CD4-positive, alpha-beta T cell treated with Interleukin-6 for 4 hours (primary cell): Measurements from ENCODE around the gene RTTN.
"Not testable (repeated sequence)": the region's sequence is repeated elsewhere in the genome, so short reads cannot be mapped to it uniquely, and the experiment has no call there.

Experiments
- DNase-seq: peaks from one replicate; pipeline ENCODE4 v3.0.0-alpha.2; 2020; ENCODE audit warnings: mixed read lengths

Gene RTTN, protein sequence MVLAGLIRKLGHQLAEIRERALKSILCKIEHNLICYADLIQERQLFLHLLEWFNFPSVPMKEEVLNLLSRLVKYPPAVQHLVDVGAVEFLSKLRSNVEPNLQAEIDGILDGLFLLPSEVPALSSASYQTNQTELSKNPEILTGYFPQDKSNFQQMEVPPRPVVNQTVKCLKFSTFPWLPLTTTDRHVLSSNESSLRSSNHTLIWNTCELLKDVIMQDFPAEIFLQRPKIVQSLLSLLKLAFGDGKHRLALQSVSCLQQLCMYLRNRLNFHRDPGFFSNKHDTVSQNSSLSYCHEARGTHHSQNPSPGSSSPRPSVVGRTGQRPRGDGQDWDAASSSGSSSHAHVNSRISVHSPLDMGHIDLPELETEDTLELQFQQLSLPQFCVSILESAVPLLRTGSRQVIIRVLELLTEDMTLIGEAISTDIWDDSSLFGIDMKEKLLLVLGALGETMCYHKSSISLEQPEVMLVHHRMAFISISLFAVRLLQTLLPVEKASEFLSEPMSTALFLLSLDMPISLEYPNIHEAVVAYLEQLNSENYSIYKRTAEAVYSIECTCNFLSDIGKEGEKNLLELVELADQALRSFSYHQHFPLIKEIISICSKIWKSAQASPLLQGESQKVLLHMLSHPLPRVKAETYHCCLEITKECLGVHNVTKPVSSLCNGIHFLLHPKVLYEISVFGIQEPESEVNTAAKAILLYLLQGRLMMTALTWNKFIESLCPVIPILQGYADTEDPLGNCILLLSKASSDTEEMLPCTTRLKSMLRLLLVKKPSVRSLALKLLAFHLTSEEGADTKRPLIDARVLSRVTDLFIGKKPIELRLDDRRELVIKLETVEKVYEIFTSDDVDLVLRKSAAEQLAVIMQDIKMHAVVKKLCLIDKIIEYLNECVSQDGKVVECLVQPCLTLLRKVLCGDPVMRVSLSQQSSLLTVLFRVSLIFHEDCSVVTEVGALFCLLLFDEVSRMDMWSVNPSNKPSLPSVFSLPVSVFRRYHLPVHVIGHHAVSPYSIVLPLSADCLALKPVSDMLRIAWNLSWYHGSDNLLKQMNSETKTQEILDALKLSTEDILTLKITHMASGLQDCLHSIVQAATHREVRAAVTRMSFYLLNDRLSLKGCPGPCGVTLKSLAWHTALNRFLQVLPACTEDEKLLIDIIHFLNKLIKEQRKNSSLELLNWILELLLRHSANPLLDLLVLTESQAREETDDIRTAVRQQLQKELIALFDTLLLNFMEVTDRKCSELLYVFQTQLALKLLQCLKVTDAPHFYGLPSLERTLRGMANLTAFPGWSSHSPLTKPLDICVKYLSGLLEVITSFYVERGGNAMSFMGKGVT (N-terminal part only)

DNA sequence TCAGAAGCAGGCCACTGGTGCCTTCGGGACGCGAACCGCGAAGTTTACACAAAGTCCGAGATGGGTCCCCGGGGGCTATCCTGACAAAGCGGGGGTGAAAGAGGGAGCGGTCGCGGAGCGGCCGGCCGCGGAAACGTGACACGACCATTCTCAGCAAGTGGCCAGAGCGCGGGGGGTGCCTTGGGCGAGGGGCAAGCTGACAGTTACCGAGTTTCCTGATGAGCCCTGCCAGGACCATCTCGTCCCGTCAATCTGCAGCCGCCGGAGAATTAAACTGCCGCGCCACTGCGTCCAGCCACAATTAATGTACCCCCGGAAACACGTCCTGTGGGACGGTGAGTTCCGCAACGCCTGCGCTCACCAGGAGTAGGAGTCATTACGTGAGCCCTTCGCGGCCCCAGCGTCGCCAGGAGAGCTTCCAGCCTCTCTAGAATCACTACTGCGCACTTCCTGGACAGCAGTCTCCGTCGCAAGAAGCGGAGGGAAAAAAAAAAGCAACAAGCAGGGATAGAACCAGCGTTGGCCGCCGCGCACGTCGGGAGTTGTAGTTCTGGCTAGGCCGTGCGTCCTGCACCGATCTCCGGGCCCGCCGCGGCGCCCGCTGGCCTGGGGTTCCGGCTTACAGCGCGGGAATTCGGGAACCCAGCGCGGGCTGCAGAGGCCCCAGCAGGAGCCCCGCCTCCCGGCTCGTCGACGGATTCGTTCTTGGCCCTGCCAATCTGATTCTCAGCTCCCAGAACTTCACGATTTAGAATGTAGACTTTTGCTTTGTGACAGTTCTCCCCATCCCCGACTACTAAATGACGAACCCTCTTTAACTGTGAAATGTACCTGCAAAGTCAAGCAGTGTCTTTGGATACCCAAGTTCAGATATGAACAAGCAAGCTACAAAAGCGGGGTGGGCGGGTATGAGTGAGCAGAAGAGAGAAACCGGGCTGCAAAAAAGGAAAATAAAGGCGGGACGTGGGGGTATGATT is at the start of gene RTTN:
RTTN (minus strand) TSS at position 267 of the 977 bp plus-strand sequence; CDS start at position 238, 29 bp downstream.
- DNase-seq = peak; percentile 92

DNA sequence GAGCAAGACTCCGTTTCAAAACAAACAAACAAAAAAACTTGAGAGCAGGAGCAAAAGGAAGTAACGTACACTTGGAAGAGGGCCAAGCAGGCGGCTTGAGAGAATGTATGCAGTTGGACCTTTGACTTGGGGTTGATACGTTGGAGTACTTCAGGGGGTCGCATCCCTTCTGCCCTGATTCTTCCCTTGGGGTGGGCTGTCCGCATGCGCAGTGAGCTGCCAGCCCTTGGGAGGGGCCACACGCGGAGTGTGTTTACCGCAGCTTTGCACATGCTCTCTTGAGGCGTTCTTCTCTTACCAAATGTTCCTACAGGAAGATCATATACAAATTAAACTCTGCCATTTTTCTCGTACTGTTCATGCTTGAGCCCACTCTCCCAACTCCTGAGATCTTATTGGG is 45.3 kb upstream of the RTTN start:
- no peak for DNase-seq

DNA sequence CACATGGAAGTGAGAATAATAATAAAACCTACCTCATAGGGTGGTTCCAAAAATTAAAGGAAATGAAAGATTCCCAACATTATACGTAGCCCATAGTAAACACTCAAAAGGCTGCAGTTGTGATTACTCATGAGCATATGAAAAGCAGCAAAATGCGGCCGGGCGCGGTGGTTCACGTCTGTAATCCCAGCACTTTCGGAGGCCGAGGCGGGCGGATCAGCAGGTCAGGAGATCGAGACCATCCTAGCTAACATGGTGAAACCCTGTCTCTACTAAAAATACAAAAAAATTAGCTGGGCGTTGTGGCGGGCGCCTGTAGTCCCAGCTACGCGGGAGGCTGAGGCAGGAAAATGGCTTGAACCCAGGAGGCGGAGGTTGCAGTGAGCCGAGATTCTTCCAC is 44.4 kb upstream of the RTTN start:
- not testable (repeated sequence) for DNase-seq

DNA sequence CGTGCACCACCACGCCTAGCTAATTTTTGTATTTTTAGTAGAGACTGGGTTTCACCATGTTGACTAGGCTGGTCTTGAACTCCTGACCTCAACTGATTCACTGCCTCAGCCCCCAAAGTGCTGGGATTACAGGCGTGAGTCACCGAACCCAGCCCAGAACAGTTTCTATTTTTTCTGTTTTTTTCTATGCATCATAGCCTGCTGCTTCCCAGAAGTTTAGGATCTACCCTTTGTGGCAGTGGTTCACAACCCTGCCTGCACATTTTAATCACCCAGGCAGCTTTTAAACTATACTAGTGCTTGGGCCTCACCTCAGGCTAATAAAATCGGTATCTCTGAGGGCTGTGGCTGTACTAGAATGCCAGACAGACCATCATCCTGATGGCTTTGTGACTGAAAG is 43.6 kb upstream of the RTTN start:
- DNase-seq = no peak

DNA sequence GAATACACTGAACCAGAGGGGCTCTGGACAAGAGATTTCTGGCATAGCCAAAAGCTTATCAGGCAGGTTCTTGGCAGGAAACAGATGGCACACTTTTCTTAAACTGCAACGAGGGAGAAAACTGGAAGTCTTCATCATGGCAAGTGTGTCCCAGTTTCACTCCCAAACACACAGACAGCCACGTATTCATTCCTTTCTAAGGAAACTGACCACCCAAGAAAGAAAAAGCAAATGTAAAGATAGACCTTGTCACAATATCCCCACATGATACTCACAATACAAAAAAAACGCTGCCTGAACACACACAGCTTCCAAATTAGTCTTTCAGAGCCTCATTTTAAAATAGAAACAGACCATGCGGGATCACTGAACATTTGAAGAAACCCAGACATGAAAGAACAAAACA is 40.6 kb upstream of the RTTN start:
- no peak for DNase-seq

DNA sequence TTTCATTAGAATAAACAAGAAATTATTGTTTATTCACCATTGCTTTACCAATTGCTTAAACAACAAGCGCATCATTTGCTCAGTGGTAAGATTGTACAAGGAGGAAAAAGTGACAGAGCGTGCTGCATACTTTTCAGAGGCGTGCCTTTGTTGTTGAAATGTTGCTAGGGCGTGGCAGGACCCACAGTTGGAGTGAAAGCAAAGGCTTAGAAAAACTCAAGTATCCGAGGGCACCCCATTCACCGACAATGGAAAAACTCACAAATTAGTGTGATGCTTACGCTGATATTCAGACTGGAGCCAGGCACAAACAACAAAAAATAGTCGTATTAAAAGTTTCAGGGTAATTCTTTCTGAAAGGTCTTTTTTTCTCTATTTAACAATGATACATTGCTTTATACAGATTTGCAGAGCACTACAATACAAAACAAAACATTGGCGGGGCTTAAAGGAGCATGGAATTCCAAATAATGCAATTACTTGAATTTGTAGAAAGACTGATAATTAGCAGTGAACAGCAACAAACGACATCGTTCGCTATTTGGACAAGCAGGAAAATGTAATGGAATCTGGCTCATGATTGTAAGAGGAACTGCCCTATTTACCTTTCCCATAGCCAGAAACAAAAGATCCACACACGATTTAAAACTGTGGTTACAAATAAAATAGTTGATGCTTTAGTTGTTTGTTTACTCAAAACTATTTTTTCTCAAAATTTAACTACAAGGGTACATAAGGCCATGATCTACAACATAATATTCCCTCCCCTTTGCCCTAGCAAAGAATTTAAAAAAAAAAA is 37.8 kb upstream of the RTTN start:
- no peak for DNase-seq

DNA sequence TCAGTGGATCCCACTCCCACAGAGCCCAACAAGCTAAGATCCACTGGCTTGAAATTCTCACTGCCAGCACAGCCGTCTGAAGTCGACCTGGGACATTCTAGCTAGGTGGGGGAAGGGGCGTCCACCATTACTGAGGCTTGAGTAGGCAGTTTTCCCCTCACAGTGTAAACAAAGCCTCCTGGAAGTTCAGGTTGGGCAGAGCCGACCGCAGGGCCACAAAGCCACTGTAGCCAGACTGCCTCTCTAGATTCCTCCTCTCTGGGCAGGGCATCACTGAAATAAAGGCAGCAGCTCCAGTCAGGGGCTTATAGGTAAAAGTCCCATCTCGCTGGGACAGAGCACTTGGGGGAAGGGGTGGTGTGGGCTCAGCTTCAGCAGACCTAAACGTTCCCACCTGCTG is 31.4 kb upstream of the RTTN start:
- not testable (repeated sequence) for DNase-seq

DNA sequence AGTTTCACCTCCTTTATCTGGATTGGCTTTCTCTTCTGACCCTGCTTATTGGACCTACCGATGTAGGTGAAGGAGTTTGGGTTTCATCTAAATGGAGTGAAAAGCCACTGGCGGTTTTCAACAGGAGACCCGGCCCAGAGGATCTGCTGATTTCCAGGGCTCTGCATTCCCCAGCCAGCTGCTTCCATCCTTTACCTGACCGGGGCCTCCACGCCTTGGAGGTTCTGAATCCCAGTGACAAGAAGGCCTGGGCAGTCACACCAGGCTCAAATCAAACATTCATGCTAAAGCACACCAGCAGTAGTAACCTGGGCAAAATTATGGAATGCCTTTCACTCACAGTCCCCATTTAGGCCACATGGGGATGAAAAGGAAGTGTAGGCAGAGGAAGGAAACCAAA is 30.0 kb upstream of the RTTN start:
- no peak for DNase-seq

DNA sequence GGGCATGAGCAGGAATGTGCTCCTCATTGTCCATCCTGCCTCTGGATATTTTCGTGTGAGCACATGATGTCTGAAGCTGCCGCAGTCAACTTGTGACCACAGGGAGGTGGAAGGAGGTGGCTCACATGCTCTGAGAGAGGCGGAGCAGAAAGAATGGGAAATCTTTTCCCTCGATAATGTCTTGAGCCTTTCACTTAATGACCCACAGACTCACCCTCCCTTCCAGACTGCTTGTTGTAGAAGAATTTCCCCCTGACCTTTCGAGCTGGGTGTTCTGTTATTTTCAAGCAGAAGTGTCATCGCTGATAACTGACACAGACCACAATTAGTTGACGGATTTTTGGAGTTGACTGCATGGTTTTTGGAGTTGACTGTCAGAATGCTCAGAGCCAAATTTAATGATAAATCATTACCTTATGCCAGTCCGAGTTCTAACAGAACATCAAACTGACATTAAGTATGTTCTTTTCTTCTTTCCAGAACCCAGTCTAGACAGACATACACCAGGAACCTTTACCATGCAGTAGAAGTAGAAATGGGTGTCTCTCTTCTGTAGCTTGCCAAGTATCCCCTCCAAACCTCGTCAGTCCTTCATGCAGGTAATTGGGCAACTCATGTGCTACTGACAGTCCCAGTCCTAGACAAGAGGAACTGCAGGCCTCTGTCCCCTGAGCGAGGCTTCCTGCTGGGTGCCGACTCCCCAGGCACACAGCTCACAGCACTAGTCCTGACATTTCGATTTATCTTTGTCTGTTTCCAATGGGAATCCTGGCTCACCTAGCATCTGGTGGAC is 29.4 kb upstream of the RTTN start:
- DNase-seq = no peak

DNA sequence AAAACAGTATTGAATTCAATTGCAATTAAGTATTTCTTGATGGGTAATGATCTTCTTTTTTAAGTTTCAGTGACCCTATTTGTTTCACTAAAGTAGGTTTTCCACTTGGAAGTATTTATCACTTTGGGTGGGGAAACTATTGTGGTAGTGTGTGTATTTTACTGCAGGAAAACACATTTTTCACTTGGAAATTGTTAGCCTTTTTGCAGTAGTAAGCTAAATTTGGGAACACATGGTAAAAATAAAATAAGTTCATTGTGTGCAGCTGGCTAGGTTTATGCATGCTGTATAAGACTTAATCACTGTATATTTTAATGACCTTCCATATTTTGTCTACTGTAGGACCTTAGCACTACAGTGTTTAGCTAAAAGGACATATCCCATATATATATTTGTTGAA is 28.5 kb upstream of the RTTN start:
- no peak for DNase-seq

DNA sequence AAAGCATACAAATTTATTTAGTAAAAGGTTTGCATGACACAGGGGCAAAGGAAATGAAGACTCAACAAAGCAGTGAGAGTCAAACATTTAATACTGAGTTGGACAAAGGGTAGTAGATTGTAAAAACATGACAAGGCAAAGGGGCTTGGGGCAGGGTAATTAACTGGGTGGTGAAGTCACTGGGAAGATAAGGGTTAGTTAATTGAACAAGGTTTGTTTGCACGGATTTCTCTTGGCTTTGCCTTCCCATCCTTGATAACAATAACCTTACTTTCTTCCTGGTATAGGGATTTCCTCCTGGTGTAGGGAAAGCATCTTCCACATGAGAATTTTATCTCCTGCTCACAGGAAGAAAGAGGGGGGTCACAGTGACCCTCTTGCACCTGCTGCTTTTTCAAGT is 26.8 kb upstream of the RTTN start:
- DNase-seq = no peak

DNA sequence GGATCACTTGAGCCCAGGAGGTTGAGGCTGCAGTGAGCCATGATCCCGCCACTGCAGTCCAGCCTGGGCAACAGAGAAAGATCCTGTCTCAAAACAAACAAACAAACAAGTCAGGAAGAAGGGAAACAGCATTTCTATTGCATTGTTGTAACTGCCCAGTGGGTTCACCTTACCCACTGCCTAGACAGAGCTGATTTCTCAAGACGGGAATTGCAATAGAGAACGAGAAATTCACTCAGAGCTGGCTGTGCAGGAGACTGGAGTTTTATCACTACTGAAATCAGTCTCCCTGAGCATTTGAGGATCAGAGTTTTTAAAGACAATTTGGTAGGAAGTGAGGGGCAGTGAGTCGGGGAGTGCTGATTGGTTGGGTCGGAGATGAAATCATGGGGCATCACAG is 24.2 kb upstream of the RTTN start:
- no peak for DNase-seq

DNA sequence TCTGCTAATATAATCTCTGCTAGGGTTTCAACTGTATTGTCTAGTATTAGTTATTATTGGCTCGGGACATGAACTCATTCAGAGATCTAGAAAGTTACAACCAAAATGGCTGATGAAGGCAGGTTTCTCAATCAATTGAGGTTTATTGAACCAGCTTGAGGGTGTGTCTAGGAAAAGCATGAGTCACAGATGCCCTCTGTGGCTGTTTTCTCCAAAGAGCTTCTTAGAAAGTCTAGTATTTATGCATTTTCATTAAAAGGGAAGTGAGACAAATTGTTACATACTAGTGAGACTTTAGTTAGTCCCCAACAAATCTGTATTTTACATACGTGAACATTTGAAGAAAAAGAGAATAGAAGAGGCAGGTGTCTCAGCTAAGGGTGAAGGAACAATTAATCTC is 23.0 kb upstream of the RTTN start:
- no peak for DNase-seq

DNA sequence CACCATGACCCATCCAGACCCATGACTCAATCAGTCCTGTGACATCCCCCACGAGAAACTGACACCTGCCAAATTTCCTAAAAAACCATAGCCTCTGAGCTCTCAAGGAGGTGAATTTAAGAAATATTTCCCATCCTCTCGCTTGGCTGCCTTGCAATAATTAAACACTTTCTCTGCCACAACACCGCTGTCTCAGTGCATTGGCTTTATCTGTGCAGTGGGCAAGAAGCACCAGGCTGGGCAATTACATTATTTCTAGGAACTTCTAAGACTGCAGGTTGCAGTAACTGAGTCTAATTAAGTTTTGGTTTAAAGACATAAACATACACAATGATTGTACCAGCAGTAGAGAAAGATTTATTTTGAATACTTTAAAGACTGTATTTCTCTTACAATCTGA is 22.0 kb upstream of the RTTN start:
- no peak for DNase-seq

DNA sequence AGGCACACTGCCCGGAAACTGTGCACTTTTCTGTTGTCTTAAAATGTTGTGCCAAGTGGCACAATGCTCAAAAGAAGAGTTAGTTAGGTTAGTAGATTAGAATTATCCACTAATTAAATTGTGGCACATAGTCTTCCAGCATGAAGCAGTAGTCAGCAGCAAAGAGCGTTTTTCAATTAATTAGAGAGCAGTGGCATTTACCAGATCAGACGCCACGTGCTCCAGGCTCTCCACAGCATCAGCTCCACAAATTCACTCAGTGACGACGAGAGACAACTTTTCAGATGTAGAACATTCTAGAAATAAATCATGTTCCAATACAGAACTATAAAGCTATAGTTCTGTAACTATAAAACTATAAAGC is 16.4 kb upstream of the RTTN start:
- DNase-seq = no peak

DNA sequence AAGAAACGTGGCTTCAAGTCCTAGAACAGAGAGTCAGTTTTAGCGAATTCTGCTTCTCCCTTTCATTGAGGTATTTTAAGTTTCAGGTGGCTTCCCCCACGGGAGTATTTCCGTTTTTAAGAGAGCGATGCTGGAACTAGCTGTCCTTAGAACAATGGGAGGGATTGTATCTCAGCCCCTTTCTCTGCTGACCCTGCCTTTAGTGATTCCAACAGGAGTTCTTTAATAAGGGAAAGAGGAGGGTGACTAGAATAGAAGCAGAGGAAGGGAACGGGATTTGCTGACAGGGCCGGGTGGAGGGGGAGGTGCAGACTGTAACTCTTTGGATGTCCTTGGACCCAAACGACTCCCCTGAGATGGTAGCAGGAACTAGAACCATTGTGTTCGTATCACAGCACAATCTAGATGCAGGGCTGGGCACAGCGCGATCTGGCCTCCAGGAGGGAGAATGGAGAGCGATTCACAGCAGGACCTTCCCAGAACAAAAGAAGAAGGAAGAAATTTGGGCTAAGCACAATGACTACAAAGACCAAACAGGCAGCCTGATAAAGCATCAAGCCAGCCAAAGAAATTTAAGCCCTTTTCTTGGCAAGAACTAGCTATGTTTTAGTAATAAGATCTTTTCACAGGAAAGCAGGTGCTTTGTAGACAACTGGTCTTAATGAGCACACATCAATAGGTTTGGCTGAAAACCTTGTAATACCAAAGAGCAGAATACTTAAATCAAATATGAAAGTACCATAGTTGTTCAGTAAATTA is 15.8 kb upstream of the RTTN start:
- DNase-seq = no peak

DNA sequence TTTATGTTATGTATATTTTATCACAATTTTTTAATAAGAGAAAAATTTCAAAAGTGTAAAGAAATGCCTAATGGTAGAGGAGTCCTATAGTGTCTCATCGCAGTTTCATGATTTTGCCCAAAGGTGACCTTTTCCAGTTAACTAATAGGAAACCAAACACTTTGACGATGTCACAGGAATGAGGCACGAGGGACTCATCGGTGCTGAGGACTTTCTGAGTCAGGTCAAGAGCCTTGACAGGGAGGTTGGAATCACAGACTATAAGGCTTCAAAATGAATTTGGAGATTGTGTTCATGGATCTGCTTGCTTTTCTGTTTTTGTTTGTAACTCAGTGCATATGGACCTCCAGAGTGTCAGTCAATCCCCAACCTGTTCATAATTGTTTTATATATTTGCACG is 15.1 kb upstream of the RTTN start:
- no peak for DNase-seq

DNA sequence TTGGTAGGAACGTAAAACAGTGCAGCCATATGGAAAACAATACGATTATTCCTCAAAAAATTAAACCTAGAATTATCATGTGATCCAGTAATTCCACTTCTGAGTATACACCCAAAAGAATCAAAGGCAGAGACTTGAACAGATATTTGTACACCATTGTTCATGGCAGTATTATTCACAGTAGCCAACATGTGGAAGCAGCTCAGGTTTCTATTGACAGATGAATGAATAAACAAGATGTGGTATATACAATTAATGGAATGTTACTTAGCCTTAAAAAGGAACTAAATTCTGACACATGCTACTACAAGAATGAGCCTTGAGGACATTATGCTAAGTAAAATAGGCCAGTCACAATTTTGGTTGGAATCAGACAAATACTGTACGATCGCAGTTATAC is 14.2 kb upstream of the RTTN start:
- no peak for DNase-seq

DNA sequence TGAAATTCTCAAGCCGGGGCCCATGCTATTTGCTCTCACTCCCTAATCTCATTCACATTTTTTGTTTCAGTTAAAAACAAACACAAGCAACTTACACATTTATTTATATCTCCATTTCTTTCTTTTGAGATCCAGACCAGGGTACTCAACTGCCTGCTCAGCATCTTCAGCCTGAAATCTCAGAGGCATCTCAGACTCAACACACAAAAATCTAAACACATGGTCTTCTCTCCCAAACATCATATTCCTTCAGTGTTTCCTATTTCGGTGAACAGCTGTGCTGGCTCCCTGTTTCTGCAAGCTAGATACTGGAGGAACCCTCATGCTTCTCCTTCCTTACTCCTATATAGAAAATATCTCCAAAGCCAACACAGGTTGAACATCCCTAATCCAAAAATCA is 11.3 kb upstream of the RTTN start:
- no peak for DNase-seq

DNA sequence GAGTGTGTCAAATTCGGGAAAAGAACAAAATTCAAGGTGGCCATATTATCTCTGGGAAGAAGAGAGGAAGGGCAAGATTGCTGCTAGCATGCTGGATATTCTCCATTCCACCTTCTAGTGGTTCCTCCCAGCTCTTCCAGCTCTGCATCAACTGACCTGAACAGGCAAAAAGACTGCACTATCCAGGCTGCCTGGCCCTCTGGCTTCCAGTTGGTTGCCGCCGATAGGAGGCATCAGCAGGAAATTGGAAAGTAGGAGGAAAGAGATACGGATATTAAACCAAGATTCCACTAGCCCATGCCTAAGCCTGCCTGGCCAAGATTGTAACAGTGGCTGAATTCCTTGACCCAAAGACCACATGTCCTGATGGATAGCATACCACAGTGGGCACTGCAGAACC is 1.7 kb upstream of the RTTN start:
- DNase-seq = no peak
